Adrenal gland (tissue), 5 donors: ENCODE results near the gene SPTBN1.
"Not testable (repeated sequence)": the region's sequence is repeated elsewhere in the genome, so short reads cannot be mapped to it uniquely, and the experiment has no call there.

Source experiments
- POLR2A ChIP-seq, 2 donors: fragments of 450-650 bp; IDR thresholded peaks; one replicate each; pipeline ENCODE4 v1.6.1; 2017; ENCODE audit warnings: antibody characterized with exemption in 2 of 2, mild to moderate bottlenecking in 2 of 2, moderate library complexity in 1 of 2
- TF ChIP-seq, protein P1 (sequence below), 6 experiments: fragments of 450-650 bp in 4 of 6; fragments of 200-600 bp in 2 of 6; sonication (generic) in 1 of 6; IDR thresholded peaks; 1 replicate in 5 of 6; 2 replicates in 1 of 6; pipeline versions ENCODE4 v1.5.1 to v1.8.0; 2016 to 2021; ENCODE audit warnings: antibody characterized with exemption in 6 of 6, mild to moderate bottlenecking in 2 of 6, moderate library complexity in 1 of 6
- donor health status: DM: no; HTN: no; CAD: no.

DNA sequence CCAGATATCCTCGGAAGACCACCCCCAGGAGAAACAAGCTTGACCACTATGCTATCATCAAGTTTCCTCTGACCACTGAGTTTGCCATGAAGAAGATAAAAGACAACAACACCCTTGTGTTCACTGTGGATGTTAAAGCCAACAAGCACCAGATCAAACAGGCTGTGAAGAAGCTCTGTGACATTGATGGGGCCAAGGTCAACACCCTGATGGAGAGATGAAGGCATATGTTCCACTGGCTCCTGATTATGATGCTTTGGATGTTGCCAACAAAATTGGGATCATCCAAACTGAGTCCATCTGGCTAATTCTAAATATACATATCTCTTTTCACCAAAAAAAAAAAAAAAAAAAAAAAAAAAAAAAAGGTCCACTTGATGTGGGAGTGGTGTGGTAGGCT, 73.4 kb downstream of the SPTBN1 start:
- TF ChIP-seq, protein P1, sequence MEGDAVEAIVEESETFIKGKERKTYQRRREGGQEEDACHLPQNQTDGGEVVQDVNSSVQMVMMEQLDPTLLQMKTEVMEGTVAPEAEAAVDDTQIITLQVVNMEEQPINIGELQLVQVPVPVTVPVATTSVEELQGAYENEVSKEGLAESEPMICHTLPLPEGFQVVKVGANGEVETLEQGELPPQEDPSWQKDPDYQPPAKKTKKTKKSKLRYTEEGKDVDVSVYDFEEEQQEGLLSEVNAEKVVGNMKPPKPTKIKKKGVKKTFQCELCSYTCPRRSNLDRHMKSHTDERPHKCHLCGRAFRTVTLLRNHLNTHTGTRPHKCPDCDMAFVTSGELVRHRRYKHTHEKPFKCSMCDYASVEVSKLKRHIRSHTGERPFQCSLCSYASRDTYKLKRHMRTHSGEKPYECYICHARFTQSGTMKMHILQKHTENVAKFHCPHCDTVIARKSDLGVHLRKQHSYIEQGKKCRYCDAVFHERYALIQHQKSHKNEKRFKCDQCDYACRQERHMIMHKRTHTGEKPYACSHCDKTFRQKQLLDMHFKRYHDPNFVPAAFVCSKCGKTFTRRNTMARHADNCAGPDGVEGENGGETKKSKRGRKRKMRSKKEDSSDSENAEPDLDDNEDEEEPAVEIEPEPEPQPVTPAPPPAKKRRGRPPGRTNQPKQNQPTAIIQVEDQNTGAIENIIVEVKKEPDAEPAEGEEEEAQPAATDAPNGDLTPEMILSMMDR (IDR thresholded peaks at IDR 0.05): not testable (repeated sequence)
- TF ChIP-seq POLR2A (IDR thresholded peaks at IDR 0.05): not testable (repeated sequence)
